Stimulated activated naive CD8-positive, alpha-beta T cell treated with anti-CD3 and anti-CD28 coated beads, Interleukin-15, Interleukin-2, amounts not matched to agents 100 U/mL and 50 U/mL, for 24 hours (primary cell): ENCODE measurements around the gene PLCXD1.
"Not testable (repeated sequence)": the region's sequence is repeated elsewhere in the genome, so short reads cannot be mapped to it uniquely, and the experiment has no call there.

Experiments
- ATAC-seq: fragments of 150-1000 bp; cut with Tn5 transposase; one replicate; pipeline ENCODE4 v1.10.0; 2021
- DNase-seq: peaks from one replicate; pipeline ENCODE4 v3.0.0; 2021

PLCXD1 gene

GRCh38 chrX:292900-293897, 12.0 kb downstream of the PLCXD1 start:
- ATAC-seq (no peak), DNase-seq (no peak)

GRCh38 chrX:295136-295535, 14.0 kb downstream of the PLCXD1 start:
- DNase-seq: no peak
- ATAC-seq: no peak

- no peak for DNase-seq
- ATAC-seq: no peak
Measured at GRCh38 chrX:298993-299392, 17.8 kb downstream of the PLCXD1 start.

GRCh38 chrX:300334-300733, 19.2 kb downstream of the PLCXD1 start:
- DNase-seq: no peak
- ATAC-seq: no peak

GRCh38 chrX:302975-303374, 21.8 kb downstream of the PLCXD1 start:
- no peak for DNase-seq
- no peak for ATAC-seq

- DNase-seq, ATAC-seq: not testable (repeated sequence)
Measured at GRCh38 chrX:305781-306613, 24.8 kb downstream of the PLCXD1 start.

- ATAC-seq, DNase-seq: not testable (repeated sequence)
Measured at GRCh38 chrX:306614-307251, 25.6 kb downstream of the PLCXD1 start.

- DNase-seq (no peak), ATAC-seq (no peak)
Measured at GRCh38 chrX:307261-308111, 26.3 kb downstream of the PLCXD1 start.

- ATAC-seq (no peak), DNase-seq (no peak)
Measured at GRCh38 chrX:308821-309520, 27.8 kb downstream of the PLCXD1 start.

GRCh38 chrX:310621-311155, 29.5 kb downstream of the PLCXD1 start:
- DNase-seq: no peak
- no peak for ATAC-seq

- DNase-seq (no peak), ATAC-seq (no peak)
Measured at GRCh38 chrX:311156-312129, 30.3 kb downstream of the PLCXD1 start.

- DNase-seq (no peak), ATAC-seq (no peak)
Measured at GRCh38 chrX:312621-313331, 31.6 kb downstream of the PLCXD1 start.

GRCh38 chrX:313546-313945, 32.4 kb downstream of the PLCXD1 start:
- ATAC-seq (no peak), DNase-seq (no peak)

- DNase-seq (no peak), ATAC-seq (no peak)
Measured at GRCh38 chrX:314049-314448, 32.9 kb downstream of the PLCXD1 start.

GRCh38 chrX:314781-315595, 33.8 kb downstream of the PLCXD1 start:
- DNase-seq: no peak
- no peak for ATAC-seq

- ATAC-seq: no peak
- no peak for DNase-seq
Measured at GRCh38 chrX:316351-317325, 35.5 kb downstream of the PLCXD1 start.
